HG02973 (cell line): Measurements from ENCODE around the gene BPIFB1.

ENCODE experiments used
- ATAC-seq: cut with Tn5 transposase; IDR thresholded peaks from one replicate; pipeline ENCODE4 v1.9.1; 2021; ENCODE audit warnings: moderate library complexity; ENCODE audit not compliant: unreplicated experiment

Gene BPIFB1

GRCh38 chr20:33291830-33292355 lies 8.9 kb downstream of the BPIFB1 start:
- no peak for ATAC-seq

- ATAC-seq: no peak
Measured at GRCh38 chr20:33296206-33296605, 13.2 kb downstream of the BPIFB1 start.

- no peak for ATAC-seq
Measured at GRCh38 chr20:33298391-33298790, 15.4 kb downstream of the BPIFB1 start.

GRCh38 chr20:33299111-33299603 lies 16.1 kb downstream of the BPIFB1 start:
- ATAC-seq: no peak

- ATAC-seq: no peak
Measured at GRCh38 chr20:33301192-33301930, 18.3 kb downstream of the BPIFB1 start.

- no peak for ATAC-seq
Measured at GRCh38 chr20:33303595-33303994, 20.6 kb downstream of the BPIFB1 start.

- no peak for ATAC-seq
Measured at GRCh38 chr20:33304046-33304445, 21.0 kb downstream of the BPIFB1 start.

GRCh38 chr20:33305589-33306057 lies 22.6 kb downstream of the BPIFB1 start:
- ATAC-seq: no peak

GRCh38 chr20:33306228-33306627 lies 23.2 kb downstream of the BPIFB1 start:
- no peak for ATAC-seq

GRCh38 chr20:33306807-33307206 lies 23.8 kb downstream of the BPIFB1 start:
- no peak for ATAC-seq

GRCh38 chr20:33308668-33309067 lies 25.7 kb downstream of the BPIFB1 start:
- no peak for ATAC-seq

GRCh38 chr20:33309631-33310030 lies 26.6 kb downstream of the BPIFB1 start:
- no peak for ATAC-seq

- no peak for ATAC-seq
Measured at GRCh38 chr20:33310327-33310899, 27.4 kb downstream of the BPIFB1 start.

GRCh38 chr20:33311011-33311410 lies 28.0 kb downstream of the BPIFB1 start:
- ATAC-seq: no peak

GRCh38 chr20:33311996-33312395 lies 29.0 kb downstream of the BPIFB1 start:
- ATAC-seq: no peak

GRCh38 chr20:33312583-33312982 lies 29.6 kb downstream of the BPIFB1 start:
- ATAC-seq: no peak

- ATAC-seq: no peak
Measured at GRCh38 chr20:33313686-33314314, 30.8 kb downstream of the BPIFB1 start.

GRCh38 chr20:33316343-33316742 lies 33.3 kb downstream of the BPIFB1 start:
- no peak for ATAC-seq

- no peak for ATAC-seq
Measured at GRCh38 chr20:33316958-33317357, 33.9 kb downstream of the BPIFB1 start.

- ATAC-seq: no peak
Measured at GRCh38 chr20:33317424-33318095, 34.5 kb downstream of the BPIFB1 start.

GRCh38 chr20:33318096-33318429 lies 35.0 kb downstream of the BPIFB1 start:
- no peak for ATAC-seq
